ENCODE data around the gene ARHGEF7. TPM values are rescaled to one million over a fixed set of nuclear protein-coding genes. Genes with fewer than 3 reads are reported as not detected.

Gene ARHGEF7
- total and polyA plus RNA-seq, 2 experiments from 2014 or later: 23.6 to 58.9 TPM

DNA sequence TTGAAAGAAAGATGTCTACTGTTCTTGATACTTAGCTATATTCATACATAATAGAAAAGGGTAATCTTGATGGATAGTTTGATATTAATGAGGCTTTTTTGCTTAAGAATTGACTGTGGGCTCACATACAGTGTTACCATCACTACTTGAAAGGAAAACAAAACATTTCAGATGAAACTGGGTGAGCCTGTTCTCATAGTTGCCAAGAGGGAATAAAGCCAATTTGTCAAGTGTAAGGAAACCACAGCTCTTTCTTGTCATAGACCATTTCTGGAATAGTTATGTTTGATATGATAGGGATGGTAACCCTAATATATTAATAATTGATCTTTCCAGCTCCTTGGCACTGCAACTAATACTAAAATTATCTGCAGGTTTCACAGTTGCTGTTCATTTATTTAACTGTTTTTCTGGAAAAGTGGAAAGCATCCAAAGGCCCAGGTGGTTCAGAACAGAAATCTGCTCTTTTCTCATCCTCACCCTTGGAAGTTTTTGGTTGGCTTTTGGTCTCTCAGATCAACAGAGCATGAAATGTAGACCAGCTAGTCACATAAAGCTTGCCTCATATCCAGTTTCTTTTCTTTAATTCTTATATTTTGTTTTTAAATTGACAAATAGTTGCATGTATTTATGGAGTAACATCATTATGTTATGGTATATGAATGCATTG, 43.2 kb downstream of the ARHGEF7 start:
- Mint-ChIP-seq H3K27me3 (ENCODE audit: insufficient read depth, low read depth, poor library complexity) (peaks cover 4% of the 10 kb centered on the region), H3K9me3 (no peaks in the 10 kb centered on the region), H3K4me3 (no peak overlapping the region), H3K27ac (no peak overlapping the region), H3K4me1 (peaks cover 7% of the 10 kb centered on the region; the same call in 2 of the 3 replicates), H3K36me3 (ENCODE audit: low read depth) (peaks cover 16% of the 10 kb centered on the region)
- no peak overlapping the region for H3K4me3 ChIP-seq
- TF ChIP-seq POLR2AphosphoS5 (IDR thresholded peaks at IDR 0.05; ENCODE audit: low read depth) (no peak), ZNF331 (CRISPR knock-in tag; IDR thresholded peaks at IDR 0.05; ENCODE audit: low read depth) (no peak), JUNB (IDR thresholded peaks at IDR 0.05; ENCODE audit: unreplicated experiment) (no peak), CTCF (conservative IDR thresholded peaks at IDR 0.05; ENCODE audit: low read depth in 2 of 2) (no peak), STAT1 (IDR thresholded peaks at IDR 0.05; ENCODE audit: unreplicated experiment) (no peak), EZH2phosphoT487 (IDR thresholded peaks at IDR 0.05; ENCODE audit: unreplicated experiment) (no peak), ZNF114 (CRISPR knock-in tag; IDR thresholded peaks at IDR 0.05) (no peak), NANOG (IDR thresholded peaks at IDR 0.05; ENCODE audit: borderline replicate concordance) (no peak)
- TF ChIP-seq, protein P1, sequence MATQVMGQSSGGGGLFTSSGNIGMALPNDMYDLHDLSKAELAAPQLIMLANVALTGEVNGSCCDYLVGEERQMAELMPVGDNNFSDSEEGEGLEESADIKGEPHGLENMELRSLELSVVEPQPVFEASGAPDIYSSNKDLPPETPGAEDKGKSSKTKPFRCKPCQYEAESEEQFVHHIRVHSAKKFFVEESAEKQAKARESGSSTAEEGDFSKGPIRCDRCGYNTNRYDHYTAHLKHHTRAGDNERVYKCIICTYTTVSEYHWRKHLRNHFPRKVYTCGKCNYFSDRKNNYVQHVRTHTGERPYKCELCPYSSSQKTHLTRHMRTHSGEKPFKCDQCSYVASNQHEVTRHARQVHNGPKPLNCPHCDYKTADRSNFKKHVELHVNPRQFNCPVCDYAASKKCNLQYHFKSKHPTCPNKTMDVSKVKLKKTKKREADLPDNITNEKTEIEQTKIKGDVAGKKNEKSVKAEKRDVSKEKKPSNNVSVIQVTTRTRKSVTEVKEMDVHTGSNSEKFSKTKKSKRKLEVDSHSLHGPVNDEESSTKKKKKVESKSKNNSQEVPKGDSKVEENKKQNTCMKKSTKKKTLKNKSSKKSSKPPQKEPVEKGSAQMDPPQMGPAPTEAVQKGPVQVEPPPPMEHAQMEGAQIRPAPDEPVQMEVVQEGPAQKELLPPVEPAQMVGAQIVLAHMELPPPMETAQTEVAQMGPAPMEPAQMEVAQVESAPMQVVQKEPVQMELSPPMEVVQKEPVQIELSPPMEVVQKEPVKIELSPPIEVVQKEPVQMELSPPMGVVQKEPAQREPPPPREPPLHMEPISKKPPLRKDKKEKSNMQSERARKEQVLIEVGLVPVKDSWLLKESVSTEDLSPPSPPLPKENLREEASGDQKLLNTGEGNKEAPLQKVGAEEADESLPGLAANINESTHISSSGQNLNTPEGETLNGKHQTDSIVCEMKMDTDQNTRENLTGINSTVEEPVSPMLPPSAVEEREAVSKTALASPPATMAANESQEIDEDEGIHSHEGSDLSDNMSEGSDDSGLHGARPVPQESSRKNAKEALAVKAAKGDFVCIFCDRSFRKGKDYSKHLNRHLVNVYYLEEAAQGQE (IDR thresholded peaks at IDR 0.05; ENCODE audit: unreplicated experiment): no peak
- TF ChIP-seq, protein P2, sequence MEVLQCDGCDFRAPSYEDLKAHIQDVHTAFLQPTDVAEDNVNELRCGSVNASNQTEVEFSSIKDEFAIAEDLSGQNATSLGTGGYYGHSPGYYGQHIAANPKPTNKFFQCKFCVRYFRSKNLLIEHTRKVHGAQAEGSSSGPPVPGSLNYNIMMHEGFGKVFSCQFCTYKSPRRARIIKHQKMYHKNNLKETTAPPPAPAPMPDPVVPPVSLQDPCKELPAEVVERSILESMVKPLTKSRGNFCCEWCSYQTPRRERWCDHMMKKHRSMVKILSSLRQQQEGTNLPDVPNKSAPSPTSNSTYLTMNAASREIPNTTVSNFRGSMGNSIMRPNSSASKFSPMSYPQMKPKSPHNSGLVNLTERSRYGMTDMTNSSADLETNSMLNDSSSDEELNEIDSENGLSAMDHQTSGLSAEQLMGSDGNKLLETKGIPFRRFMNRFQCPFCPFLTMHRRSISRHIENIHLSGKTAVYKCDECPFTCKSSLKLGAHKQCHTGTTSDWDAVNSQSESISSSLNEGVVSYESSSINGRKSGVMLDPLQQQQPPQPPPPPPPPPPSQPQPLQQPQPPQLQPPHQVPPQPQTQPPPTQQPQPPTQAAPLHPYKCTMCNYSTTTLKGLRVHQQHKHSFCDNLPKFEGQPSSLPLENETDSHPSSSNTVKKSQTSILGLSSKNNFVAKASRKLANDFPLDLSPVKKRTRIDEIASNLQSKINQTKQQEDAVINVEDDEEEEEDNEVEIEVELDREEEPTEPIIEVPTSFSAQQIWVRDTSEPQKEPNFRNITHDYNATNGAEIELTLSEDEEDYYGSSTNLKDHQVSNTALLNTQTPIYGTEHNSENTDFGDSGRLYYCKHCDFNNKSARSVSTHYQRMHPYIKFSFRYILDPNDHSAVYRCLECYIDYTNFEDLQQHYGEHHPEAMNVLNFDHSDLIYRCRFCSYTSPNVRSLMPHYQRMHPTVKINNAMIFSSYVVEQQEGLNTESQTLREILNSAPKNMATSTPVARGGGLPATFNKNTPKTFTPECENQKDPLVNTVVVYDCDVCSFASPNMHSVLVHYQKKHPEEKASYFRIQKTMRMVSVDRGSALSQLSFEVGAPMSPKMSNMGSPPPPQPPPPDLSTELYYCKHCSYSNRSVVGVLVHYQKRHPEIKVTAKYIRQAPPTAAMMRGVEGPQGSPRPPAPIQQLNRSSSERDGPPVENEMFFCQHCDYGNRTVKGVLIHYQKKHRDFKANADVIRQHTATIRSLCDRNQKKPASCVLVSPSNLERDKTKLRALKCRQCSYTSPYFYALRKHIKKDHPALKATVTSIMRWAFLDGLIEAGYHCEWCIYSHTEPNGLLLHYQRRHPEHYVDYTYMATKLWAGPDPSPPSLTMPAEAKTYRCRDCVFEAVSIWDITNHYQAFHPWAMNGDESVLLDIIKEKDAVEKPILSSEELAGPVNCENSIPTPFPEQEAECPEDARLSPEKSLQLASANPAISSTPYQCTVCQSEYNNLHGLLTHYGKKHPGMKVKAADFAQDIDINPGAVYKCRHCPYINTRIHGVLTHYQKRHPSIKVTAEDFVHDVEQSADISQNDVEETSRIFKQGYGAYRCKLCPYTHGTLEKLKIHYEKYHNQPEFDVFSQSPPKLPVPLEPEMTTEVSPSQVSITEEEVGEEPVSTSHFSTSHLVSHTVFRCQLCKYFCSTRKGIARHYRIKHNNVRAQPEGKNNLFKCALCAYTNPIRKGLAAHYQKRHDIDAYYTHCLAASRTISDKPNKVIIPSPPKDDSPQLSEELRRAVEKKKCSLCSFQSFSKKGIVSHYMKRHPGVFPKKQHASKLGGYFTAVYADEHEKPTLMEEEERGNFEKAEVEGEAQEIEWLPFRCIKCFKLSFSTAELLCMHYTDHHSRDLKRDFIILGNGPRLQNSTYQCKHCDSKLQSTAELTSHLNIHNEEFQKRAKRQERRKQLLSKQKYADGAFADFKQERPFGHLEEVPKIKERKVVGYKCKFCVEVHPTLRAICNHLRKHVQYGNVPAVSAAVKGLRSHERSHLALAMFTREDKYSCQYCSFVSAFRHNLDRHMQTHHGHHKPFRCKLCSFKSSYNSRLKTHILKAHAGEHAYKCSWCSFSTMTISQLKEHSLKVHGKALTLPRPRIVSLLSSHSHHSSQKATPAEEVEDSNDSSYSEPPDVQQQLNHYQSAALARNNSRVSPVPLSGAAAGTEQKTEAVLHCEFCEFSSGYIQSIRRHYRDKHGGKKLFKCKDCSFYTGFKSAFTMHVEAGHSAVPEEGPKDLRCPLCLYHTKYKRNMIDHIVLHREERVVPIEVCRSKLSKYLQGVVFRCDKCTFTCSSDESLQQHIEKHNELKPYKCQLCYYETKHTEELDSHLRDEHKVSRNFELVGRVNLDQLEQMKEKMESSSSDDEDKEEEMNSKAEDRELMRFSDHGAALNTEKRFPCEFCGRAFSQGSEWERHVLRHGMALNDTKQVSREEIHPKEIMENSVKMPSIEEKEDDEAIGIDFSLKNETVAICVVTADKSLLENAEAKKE (CRISPR knock-in tag; IDR thresholded peaks at IDR 0.05): no peak
- H3K27me3 ChIP-seq (ENCODE audit: insufficient read depth): no peaks in the 10 kb centered on the region
- DNase-seq (ENCODE audit: low spot score) (no peak), ATAC-seq (no peak)
- H3K36me3 ChIP-seq (ENCODE audit: insufficient read depth): 0 out of 2 replicates have a peak, but pooled peaks cover 4% of the 10 kb centered on the region
- peaks cover 10% of the 10 kb centered on the region for H3K4me1 ChIP-seq (ENCODE audit: insufficient read depth)
- peaks cover 61% of the 10 kb centered on the region for H4K20me1 ChIP-seq (replicated peaks; ENCODE audit: insufficient read depth)
- H3K4me2 ChIP-seq: no peak overlapping the region
- H3K79me2 ChIP-seq (replicated peaks; ENCODE audit: insufficient read depth): peaks cover 94% of the 10 kb centered on the region
- H3K27ac ChIP-seq (ENCODE audit: low read depth): no peak overlapping the region
- H3K9me2 ChIP-seq (ENCODE audit: insufficient read depth): no peaks in the 10 kb centered on the region
- H2AFZ ChIP-seq: no peak overlapping the region
- no peaks in the 10 kb centered on the region for H3F3A ChIP-seq (replicated peaks; ENCODE audit: low read depth)

All from GM23338 (cell line).